SK-N-MC (cell line): ENCODE measurements around the gene L3MBTL4.

ENCODE experiments used
- DNase-seq: peaks from one replicate; pipeline ENCODE4 v3.0.0-alpha.2; 2011; ENCODE audit warnings: low read depth, low spot score
- H3K27ac ChIP-seq: fragments of 200-600 bp; sonication (generic); 2 replicates; pipeline ENCODE4 v1.5.1; 2016; ENCODE audit warnings: mixed run types
- H3K36me3 ChIP-seq: fragments of 200-600 bp; sonication (generic); 2 replicates; pipeline ENCODE4 v1.6.1; 2017; ENCODE audit warnings: antibody characterized with exemption, low read length, mixed read lengths; ENCODE audit not compliant: insufficient read depth
- H3K4me3 ChIP-seq: fragments of 200-600 bp; sonication (generic); 2 replicates; pipeline ENCODE4 v1.5.1; 2016
- H3K9ac ChIP-seq: fragments of 200-600 bp; sonication (generic); 2 replicates; pipeline ENCODE4 v1.8.0; 2017; ENCODE audit warnings: mixed run types, mixed read lengths; ENCODE audit not compliant: insufficient read length
- H3K9me3 ChIP-seq: fragments of 200-600 bp; sonication (generic); 2 replicates; pipeline ENCODE4 v1.6.1; 2017; ENCODE audit warnings: low read depth, mild to moderate bottlenecking, antibody characterized with exemption, low read length, moderate library complexity, mixed read lengths
- EZH2 ChIP-seq: fragments of 200-600 bp; sonication (generic); IDR thresholded peaks from one replicate; pipeline ENCODE4 v1.6.1; 2017; ENCODE audit warnings: antibody characterized with exemption
- FOXP2 ChIP-seq: optimal IDR thresholded peaks from 2 replicates; pipeline ENCODE3; 2011; ENCODE audit warnings: mild to moderate bottlenecking, moderate library complexity; ENCODE audit not compliant: insufficient read depth; ENCODE audit errors: extremely low read length, control extremely low read depth
- POLR2AphosphoS5 ChIP-seq: IDR thresholded peaks from 2 replicates; pipeline ENCODE4 v1.6.1; 2012; ENCODE audit warnings: mild to moderate bottlenecking, low read depth, low read length, borderline replicate concordance

Gene L3MBTL4

GRCh38 chr18:6255116-6255705 lies 159.5 kb downstream of the L3MBTL4 start:
- DNase-seq = no peak
- no peak overlapping the region for H3K27ac ChIP-seq
- H3K36me3 ChIP-seq = 0 out of 2 replicates have a peak, but pooled peaks cover 3% of the 10 kb centered on the region
- no peak for TF ChIP-seq POLR2AphosphoS5
- no peaks in the 10 kb centered on the region; the same call in 1 of the 2 replicates for H3K9me3 ChIP-seq
- H3K4me3 ChIP-seq = no peak overlapping the region
- H3K9ac ChIP-seq = no peak overlapping the region

GRCh38 chr18:6254456-6254855 lies 160.3 kb downstream of the L3MBTL4 start:
- H3K27ac ChIP-seq = no peak overlapping the region
- H3K36me3 ChIP-seq = 0 out of 2 replicates have a peak, but pooled peaks cover 3% of the 10 kb centered on the region
- H3K9ac ChIP-seq = no peak overlapping the region
- no peak overlapping the region for H3K4me3 ChIP-seq
- H3K9me3 ChIP-seq = no peaks in the 10 kb centered on the region
- TF ChIP-seq FOXP2 = no peak
- no peak for TF ChIP-seq POLR2AphosphoS5
- TF ChIP-seq EZH2 = no peak
- no peak for DNase-seq

GRCh38 chr18:6251084-6251483 lies 163.6 kb downstream of the L3MBTL4 start:
- Histone ChIP-seq H3K4me3 (no peak overlapping the region), H3K9me3 (no peaks in the 10 kb centered on the region), H3K27ac (no peak overlapping the region), H3K9ac (no peak overlapping the region), H3K36me3 (0 out of 2 replicates have a peak, but pooled peaks cover 3% of the 10 kb centered on the region)
- no peak for DNase-seq
- no peak for TF ChIP-seq FOXP2
- TF ChIP-seq EZH2 = no peak
- no peak for TF ChIP-seq POLR2AphosphoS5

- Histone ChIP-seq H3K9ac (no peak overlapping the region), H3K4me3 (no peak overlapping the region), H3K27ac (no peak overlapping the region), H3K36me3 (0 out of 2 replicates have a peak, but pooled peaks cover 3% of the 10 kb centered on the region), H3K9me3 (no peaks in the 10 kb centered on the region)
- no peak for DNase-seq
- TF ChIP-seq POLR2AphosphoS5 (no peak), FOXP2 (no peak), EZH2 (no peak)
Observed at GRCh38 chr18:6249788-6250187, 164.9 kb downstream of the L3MBTL4 start.

GRCh38 chr18:6249170-6249569 lies 165.5 kb downstream of the L3MBTL4 start:
- no peak overlapping the region for H3K9ac ChIP-seq
- TF ChIP-seq POLR2AphosphoS5 (no peak), FOXP2 (no peak), EZH2 (no peak)
- H3K36me3 ChIP-seq = 0 out of 2 replicates have a peak, but pooled peaks cover 3% of the 10 kb centered on the region
- no peak overlapping the region for H3K4me3 ChIP-seq
- no peaks in the 10 kb centered on the region for H3K9me3 ChIP-seq
- DNase-seq = no peak
- H3K27ac ChIP-seq = no peak overlapping the region

- Histone ChIP-seq H3K27ac (no peak overlapping the region), H3K36me3 (0 out of 2 replicates have a peak, but pooled peaks cover 3% of the 10 kb centered on the region), H3K9me3 (no peaks in the 10 kb centered on the region), H3K4me3 (no peak overlapping the region), H3K9ac (no peak overlapping the region)
- TF ChIP-seq FOXP2 = no peak
- no peak for TF ChIP-seq POLR2AphosphoS5
- TF ChIP-seq EZH2 = no peak
- no peak for DNase-seq
Observed at GRCh38 chr18:6248017-6248416, 166.7 kb downstream of the L3MBTL4 start.

- Histone ChIP-seq H3K36me3 (peaks cover 3% of the 10 kb centered on the region), H3K9ac (no peak overlapping the region), H3K9me3 (no peaks in the 10 kb centered on the region), H3K4me3 (no peak overlapping the region), H3K27ac (no peak overlapping the region)
- no peak for TF ChIP-seq EZH2
- TF ChIP-seq FOXP2 = no peak
- TF ChIP-seq POLR2AphosphoS5 = no peak
- no peak for DNase-seq
Observed at GRCh38 chr18:6242004-6242403, 172.7 kb downstream of the L3MBTL4 start.

- Histone ChIP-seq H3K36me3 (peaks cover 3% of the 10 kb centered on the region), H3K9me3 (no peaks in the 10 kb centered on the region), H3K27ac (no peak overlapping the region), H3K4me3 (no peak overlapping the region), H3K9ac (no peak overlapping the region)
- TF ChIP-seq POLR2AphosphoS5 (no peak), EZH2 (no peak), FOXP2 (no peak)
- no peak for DNase-seq
Observed at GRCh38 chr18:6239716-6240115, 175.0 kb downstream of the L3MBTL4 start.

GRCh38 chr18:6236258-6236657 lies 178.5 kb downstream of the L3MBTL4 start:
- Histone ChIP-seq H3K9me3 (no peaks in the 10 kb centered on the region), H3K36me3 (peaks cover 3% of the 10 kb centered on the region), H3K9ac (no peak overlapping the region), H3K27ac (no peak overlapping the region), H3K4me3 (no peak overlapping the region)
- TF ChIP-seq EZH2 = no peak
- no peak for TF ChIP-seq POLR2AphosphoS5
- TF ChIP-seq FOXP2 = no peak
- DNase-seq = no peak
